ENCODE results near the gene CDC42BPB. TPM values are rescaled to one million over a fixed set of nuclear protein-coding genes. Genes with fewer than 3 reads are reported as not detected.
A peak's percentile ranks its signal among the peaks of the same experiment; 100 is the strongest.

CDC42BPB gene
- total RNA-seq, 1 donor from 2014 or later = 48.2 TPM

GRCh38 chr14:102939329-102939728 is 118.0 kb downstream of the CDC42BPB start:
- no peak overlapping the region for H2AFZ ChIP-seq (replicated peaks)
- Mint-ChIP-seq H3K27ac (no peak overlapping the region), H3K36me3 (peaks cover 33% of the 10 kb centered on the region), H3K4me3 (no peak overlapping the region), H3K9me3 (no peaks in the 10 kb centered on the region), H3K4me1 (no peaks in the 10 kb centered on the region), H3K27me3 (ENCODE audit: insufficient read depth, low read depth) (peaks cover 5% of the 10 kb centered on the region)
- no peaks in the 10 kb centered on the region for H3K79me2 ChIP-seq (ENCODE audit: low read depth)
- no peaks in the 10 kb centered on the region for H3K9me3 ChIP-seq (ENCODE audit: low read depth)
- no peak overlapping the region for H3K27ac ChIP-seq
- no peaks in the 10 kb centered on the region for H3K27me3 ChIP-seq
- H3K36me3 ChIP-seq = no peaks in the 10 kb centered on the region
- no peak overlapping the region for H3K4me3 ChIP-seq
- TF ChIP-seq CTCF (IDR thresholded peaks at IDR 0.05) (no peak), EZH2 (IDR thresholded peaks at IDR 0.05) (no peak), EZH2phosphoT487 (IDR thresholded peaks at IDR 0.05) (no peak)
- H3K4me2 ChIP-seq = no peak overlapping the region
- H3F3A ChIP-seq (ENCODE audit: low read depth) = no peaks in the 10 kb centered on the region
- H3K4me1 ChIP-seq = no peaks in the 10 kb centered on the region
- H4K20me1 ChIP-seq (ENCODE audit: low read depth) = no peaks in the 10 kb centered on the region
- H3K9ac ChIP-seq = no peak overlapping the region
- no peak for DNase-seq (ENCODE audit: low spot score)

DNA sequence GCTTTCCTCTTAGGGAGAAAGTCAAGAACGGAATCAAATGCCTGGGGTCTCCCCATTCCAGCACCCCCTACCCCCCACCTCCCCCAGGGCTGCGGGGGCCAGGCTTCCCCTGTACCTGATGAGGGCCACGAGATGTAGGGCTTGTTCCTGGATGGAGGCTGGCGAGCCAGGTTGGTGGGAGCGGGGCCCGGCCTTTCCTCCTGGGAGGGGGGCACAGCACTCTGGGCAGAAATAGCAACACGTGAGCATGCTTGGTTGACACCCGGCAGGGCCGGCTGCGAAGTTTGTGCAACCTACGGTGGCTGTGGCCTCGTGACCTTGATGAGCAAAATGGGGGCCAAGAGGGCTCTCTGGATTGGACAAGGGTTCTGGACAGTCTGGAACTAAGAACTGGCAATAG is 119.2 kb downstream of the CDC42BPB start:
- no peak overlapping the region for H3K27ac Mint-ChIP-seq
- H4K20me1 ChIP-seq (ENCODE audit: low read depth) = no peaks in the 10 kb centered on the region
- DNase-seq (ENCODE audit: low spot score) = no peak

DNA sequence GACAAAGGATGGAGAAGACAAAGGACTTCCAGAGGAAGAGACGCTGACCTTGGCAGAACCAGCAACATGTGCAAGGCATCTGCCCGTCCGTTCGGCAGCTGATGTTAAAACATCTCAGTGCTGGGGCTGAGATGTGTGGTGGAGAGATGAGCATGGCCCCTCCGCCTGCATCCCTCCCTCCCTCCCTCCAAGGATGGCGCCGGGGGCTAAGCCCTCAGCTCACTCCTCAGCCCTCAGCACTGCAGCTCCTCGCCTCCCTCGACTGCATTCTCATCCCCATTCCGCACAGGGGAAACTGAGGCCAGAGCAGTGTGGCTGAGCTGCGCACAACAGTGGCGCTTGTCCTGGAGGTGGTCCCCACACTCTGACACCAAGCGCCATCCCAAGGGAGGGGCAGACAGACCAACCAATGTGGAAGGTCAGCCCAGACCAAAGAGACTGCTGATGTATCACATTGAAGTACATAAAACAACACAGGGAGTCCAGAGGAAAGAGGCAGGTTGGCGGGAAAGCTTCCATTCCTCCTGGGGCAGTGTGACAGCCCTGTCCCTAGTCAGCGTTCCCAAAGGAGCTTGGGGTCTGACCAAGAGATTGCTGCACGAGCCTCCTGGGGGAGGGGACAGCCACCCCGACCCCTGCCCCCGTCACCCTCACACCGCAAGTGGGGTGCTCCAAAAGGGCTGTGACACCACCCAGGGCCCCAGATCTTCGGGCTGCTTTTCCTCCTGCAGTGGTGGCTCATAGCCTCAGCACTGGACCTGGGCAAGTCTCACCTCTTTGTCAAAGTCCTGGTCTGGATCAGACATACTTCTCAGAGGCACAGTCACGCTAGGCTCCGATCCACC is 119.8 kb downstream of the CDC42BPB start:
- Histone ChIP-seq H3K4me1 (no peaks in the 10 kb centered on the region), H3K79me2 (ENCODE audit: low read depth) (no peaks in the 10 kb centered on the region), H3K9me3 (ENCODE audit: low read depth) (no peaks in the 10 kb centered on the region), H3K27me3 (no peaks in the 10 kb centered on the region), H4K20me1 (ENCODE audit: low read depth) (no peaks in the 10 kb centered on the region), H2AFZ (replicated peaks) (no peak overlapping the region), H3K27ac (no peak overlapping the region), H3K36me3 (no peaks in the 10 kb centered on the region), H3K9ac (no peak overlapping the region), H3K4me3 (no peak overlapping the region), H3F3A (ENCODE audit: low read depth) (no peaks in the 10 kb centered on the region), H3K4me2 (no peak overlapping the region)
- Mint-ChIP-seq H3K4me3 (no peak overlapping the region), H3K27me3 (ENCODE audit: insufficient read depth, low read depth) (peaks cover 5% of the 10 kb centered on the region), H3K36me3 (peaks cover 22% of the 10 kb centered on the region), H3K9me3 (no peaks in the 10 kb centered on the region), H3K4me1 (no peaks in the 10 kb centered on the region), H3K27ac (peak overlapping the region; percentile 74)
- TF ChIP-seq EZH2 (IDR thresholded peaks at IDR 0.05) (no peak), EZH2phosphoT487 (IDR thresholded peaks at IDR 0.05) (no peak), CTCF (IDR thresholded peaks at IDR 0.05) (no peak)
- no peak for DNase-seq (ENCODE audit: low spot score)

More for the DNA sequence above, 119.2 kb downstream of the CDC42BPB start:
- Histone ChIP-seq H3K36me3 (no peaks in the 10 kb centered on the region), H3K27me3 (no peaks in the 10 kb centered on the region), H3K9me3 (ENCODE audit: low read depth) (no peaks in the 10 kb centered on the region), H3K9ac (no peak overlapping the region), H3K4me3 (no peak overlapping the region), H3K4me2 (no peak overlapping the region), H3K4me1 (no peaks in the 10 kb centered on the region), H2AFZ (replicated peaks) (no peak overlapping the region), H3K27ac (no peak overlapping the region), H3F3A (ENCODE audit: low read depth) (no peaks in the 10 kb centered on the region), H3K79me2 (ENCODE audit: low read depth) (no peaks in the 10 kb centered on the region)
- Mint-ChIP-seq H3K4me3 (no peak overlapping the region), H3K36me3 (peaks cover 23% of the 10 kb centered on the region), H3K27me3 (ENCODE audit: insufficient read depth, low read depth) (peaks cover 4% of the 10 kb centered on the region), H3K9me3 (no peaks in the 10 kb centered on the region), H3K4me1 (no peaks in the 10 kb centered on the region)
- TF ChIP-seq CTCF (IDR thresholded peaks at IDR 0.05) (no peak), EZH2phosphoT487 (IDR thresholded peaks at IDR 0.05) (no peak), EZH2 (IDR thresholded peaks at IDR 0.05) (no peak)

Measured in neural progenitor cell (in vitro differentiated cells).